Naive thymus-derived CD4-positive, alpha-beta T cell (primary cell): Measurements from ENCODE around the gene NRG3. TPM values are rescaled to one million over a fixed set of nuclear protein-coding genes. Genes with fewer than 3 reads are reported as not detected.

Experiments used
- ATAC-seq: fragments of 150-1000 bp; cut with Tn5 transposase; 2 replicates; pipeline ENCODE4 v1.10.0; 2021; ENCODE audit warnings: mild to moderate bottlenecking, moderate library complexity
- CTCF ChIA-PET: fragments of 350-600 bp; sonication (Branson Sonifier 250); formaldehyde crosslinking; loops from one replicate; lab custom pipeline; 2021; ENCODE audit warnings: antibody characterized with exemption; lab: Charles Lee
- POLR2A ChIA-PET: fragments of 350-600 bp; sonication (Branson Sonifier 250); formaldehyde crosslinking; loops from one replicate; lab custom pipeline; 2021; ENCODE audit warnings: antibody characterized with exemption, inconsistent platforms; lab: Charles Lee
- DNase-seq, 9 donors: peaks; one replicate each; pipeline versions ENCODE4 v3.0.0 to v3.0.0-alpha.2; 2020 to 2022; ENCODE audit warnings: mixed read lengths in 1 of 9
- H3K27ac ChIP-seq: one replicate; pipeline ENCODE4 v1.7.0; 2013; ENCODE audit warnings: mild to moderate bottlenecking, low read depth, low read length, moderate library complexity
- H3K27me3 ChIP-seq, 2 donors: one replicate each; pipeline ENCODE4 v1.7.0; 2013; ENCODE audit warnings: low read length in 2 of 2, mild to moderate bottlenecking in 2 of 2, moderate library complexity in 2 of 2; ENCODE audit not compliant: control insufficient read depth in 2 of 2, insufficient read depth in 2 of 2
- H3K36me3 ChIP-seq, 3 experiments: 1 replicate in 2 of 3; 2 replicates in 1 of 3; pipeline ENCODE4 v1.7.0; 2013; ENCODE audit warnings: low read length in 3 of 3, mild to moderate bottlenecking in 3 of 3, moderate library complexity in 1 of 3; ENCODE audit not compliant: insufficient read depth in 3 of 3, control insufficient read depth in 2 of 3
- H3K4me1 ChIP-seq, 2 donors: one replicate each; pipeline ENCODE4 v1.7.0; 2013; ENCODE audit warnings: low read length in 2 of 2, mild to moderate bottlenecking in 2 of 2, moderate library complexity in 1 of 2; ENCODE audit not compliant: control insufficient read depth in 2 of 2, insufficient read depth in 2 of 2
- H3K4me3 ChIP-seq: 2 replicates; pipeline ENCODE4 v1.7.0; 2013; ENCODE audit warnings: mild to moderate bottlenecking, low read length
- H3K9me3 ChIP-seq, 3 experiments: 1 replicate in 2 of 3; 2 replicates in 1 of 3; pipeline ENCODE4 v1.7.0; 2013; ENCODE audit warnings: low read length in 3 of 3; ENCODE audit not compliant: control insufficient read depth in 2 of 3
- H3K27ac Mint-ChIP-seq, 9 donors: one replicate each; pipeline ENCODE4 v1.8.0; 2020 to 2022; ENCODE audit warnings: mixed read lengths in 9 of 9, mild to moderate bottlenecking in 8 of 9, moderate library complexity in 5 of 9, inconsistent platforms in 2 of 9
- H3K27me3 Mint-ChIP-seq, 5 donors: one replicate each; pipeline ENCODE4 v1.8.0; 2021 to 2022; ENCODE audit warnings: mixed read lengths in 5 of 5, mild to moderate bottlenecking in 1 of 5
- H3K36me3 Mint-ChIP-seq, 5 donors: one replicate each; pipeline ENCODE4 v1.8.0; 2020 to 2022; ENCODE audit warnings: mixed read lengths in 5 of 5, mild to moderate bottlenecking in 3 of 5, inconsistent platforms in 1 of 5
- H3K4me1 Mint-ChIP-seq, 7 donors: one replicate each; pipeline ENCODE4 v1.8.0; 2020 to 2022; ENCODE audit warnings: mixed read lengths in 7 of 7, mild to moderate bottlenecking in 3 of 7, inconsistent platforms in 1 of 7
- H3K4me3 Mint-ChIP-seq, 10 donors: one replicate each; pipeline ENCODE4 v1.8.0; 2020 to 2022; ENCODE audit warnings: mild to moderate bottlenecking in 10 of 10, mixed read lengths in 10 of 10, moderate library complexity in 6 of 10, inconsistent platforms in 2 of 10
- H3K9me3 Mint-ChIP-seq, 11 donors: one replicate each; pipeline ENCODE4 v1.8.0; 2020 to 2022; ENCODE audit warnings: mixed read lengths in 11 of 11, mild to moderate bottlenecking in 4 of 11, inconsistent platforms in 1 of 11, moderate library complexity in 1 of 11
- intact Hi-C, 2 donors: fragments of 100-400 bp; cut with micrococcal nuclease; formaldehyde crosslinking; loops; one replicate each; pipeline ENCODE4 v1.15.1; 2023
- polyA plus RNA-seq, 2 donors: library from polyadenylated mRNA; unstranded; fragments of 300-500 nt; fragmentation: Illumina TruSeq; gene quantifications; one replicate each; pipeline ENCODE4 v1.2.3, GENCODE V29; 2021
- total RNA-seq, 6 experiments: library from RNA in 5 of 6; stranded (reverse) in 5 of 6; gene quantifications; 1 replicate in 5 of 6; 2 replicates in 1 of 6; pipeline ENCODE4 v1.2.3 and lab custom pipeline; 2021 to 2026

Gene NRG3
- total and polyA plus RNA-seq, 7 experiments from 2014 or later = not detected

DNA sequence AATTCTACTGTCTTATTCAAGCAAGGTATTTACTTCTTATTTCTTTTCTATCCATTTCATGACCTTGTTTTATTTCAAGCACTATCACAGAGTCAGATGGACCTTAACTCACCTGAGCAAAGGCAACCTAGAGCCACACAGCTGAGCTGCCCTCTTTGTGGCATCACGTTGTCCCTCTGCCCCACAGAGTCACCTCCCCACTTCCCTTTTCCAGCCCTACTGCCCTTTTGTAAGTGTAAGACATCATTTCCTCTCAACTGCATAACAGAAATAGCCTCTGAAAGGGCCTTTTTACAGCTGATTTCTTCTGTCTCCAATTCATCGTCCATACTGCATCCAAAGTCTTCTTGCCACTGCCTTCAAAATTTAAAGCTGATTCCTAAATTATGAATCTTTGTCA, 946.0 kb downstream of the NRG3 start:
- Mint-ChIP-seq H3K4me3 (no peak overlapping the region), H3K27me3 (no peaks in the 10 kb centered on the region)
- CTCF ChIA-PET = no interaction called here

GRCh38 chr10:82826132-82826531, 951.1 kb downstream of the NRG3 start:
- Histone ChIP-seq H3K27ac (no peak overlapping the region), H3K4me1 (no peaks in the 10 kb centered on the region), H3K36me3 (no peaks in the 10 kb centered on the region), H3K27me3 (no peaks in the 10 kb centered on the region), H3K4me3 (no peak overlapping the region), H3K9me3 (no peaks in the 10 kb centered on the region)
- Mint-ChIP-seq H3K4me1 (no peaks in the 10 kb centered on the region), H3K27me3 (no peaks in the 10 kb centered on the region), H3K4me3 (no peak overlapping the region), H3K27ac (no peak overlapping the region), H3K9me3 (peaks cover 0 to 5% (median 0%) of the 10 kb centered on the region in 11 donors), H3K36me3 (no peaks in the 10 kb centered on the region)
- intact Hi-C loops = no loop called here
- CTCF ChIA-PET = no interaction called here
- no peak for DNase-seq
- no peak for ATAC-seq
- POLR2A ChIA-PET = no interaction called here

More for the DNA sequence above, 946.0 kb downstream of the NRG3 start:
- Histone ChIP-seq H3K4me1 (no peaks in the 10 kb centered on the region), H3K27ac (no peak overlapping the region), H3K4me3 (no peak overlapping the region), H3K27me3 (no peaks in the 10 kb centered on the region), H3K9me3 (no peaks in the 10 kb centered on the region), H3K36me3 (no peaks in the 10 kb centered on the region)
- DNase-seq (no peak), ATAC-seq (no peak)
- Mint-ChIP-seq H3K4me1 (no peaks in the 10 kb centered on the region), H3K27ac (no peak overlapping the region), H3K9me3 (peaks cover 0 to 9% (median 1%) of the 10 kb centered on the region in 11 donors), H3K36me3 (no peaks in the 10 kb centered on the region)
- POLR2A ChIA-PET = no interaction called here
- intact Hi-C loops = no loop called here

GRCh38 chr10:82827901-82828300, 952.9 kb downstream of the NRG3 start:
- DNase-seq = no peak
- no peaks in the 10 kb centered on the region for H3K9me3 ChIP-seq
- no peak for ATAC-seq
- H3K4me1 ChIP-seq = no peaks in the 10 kb centered on the region
- ChIA-PET CTCF (no interaction called here), POLR2A (no interaction called here)
- Mint-ChIP-seq H3K4me1 (no peaks in the 10 kb centered on the region), H3K27me3 (no peaks in the 10 kb centered on the region), H3K4me3 (no peak overlapping the region), H3K36me3 (no peaks in the 10 kb centered on the region), H3K27ac (no peak overlapping the region), H3K9me3 (peaks cover 0 to 5% (median 0%) of the 10 kb centered on the region in 11 donors)
- no peak overlapping the region for H3K4me3 ChIP-seq
- intact Hi-C loops = no loop called here
- H3K36me3 ChIP-seq = no peaks in the 10 kb centered on the region
- H3K27ac ChIP-seq = no peak overlapping the region
- H3K27me3 ChIP-seq = no peaks in the 10 kb centered on the region

GRCh38 chr10:82847242-82847641, 972.2 kb downstream of the NRG3 start:
- H3K4me3 ChIP-seq = no peak overlapping the region
- no peak overlapping the region for H3K27ac ChIP-seq
- H3K36me3 Mint-ChIP-seq = no peaks in the 10 kb centered on the region
- CTCF ChIA-PET = no interaction called here
- H3K27ac Mint-ChIP-seq = no peak overlapping the region
- H3K9me3 ChIP-seq = no peaks in the 10 kb centered on the region
- no peaks in the 10 kb centered on the region for H3K27me3 ChIP-seq
- no peaks in the 10 kb centered on the region for H3K36me3 ChIP-seq
- H3K9me3 Mint-ChIP-seq = peaks cover 0 to 26% (median 5%) of the 10 kb centered on the region in 11 donors
- H3K4me3 Mint-ChIP-seq = no peak overlapping the region
- H3K4me1 ChIP-seq = no peaks in the 10 kb centered on the region
- intact Hi-C loops = no loop called here
- DNase-seq (no peak), ATAC-seq (no peak)
- no peaks in the 10 kb centered on the region for H3K27me3 Mint-ChIP-seq
- H3K4me1 Mint-ChIP-seq = no peaks in the 10 kb centered on the region
- POLR2A ChIA-PET = no interaction called here

DNA sequence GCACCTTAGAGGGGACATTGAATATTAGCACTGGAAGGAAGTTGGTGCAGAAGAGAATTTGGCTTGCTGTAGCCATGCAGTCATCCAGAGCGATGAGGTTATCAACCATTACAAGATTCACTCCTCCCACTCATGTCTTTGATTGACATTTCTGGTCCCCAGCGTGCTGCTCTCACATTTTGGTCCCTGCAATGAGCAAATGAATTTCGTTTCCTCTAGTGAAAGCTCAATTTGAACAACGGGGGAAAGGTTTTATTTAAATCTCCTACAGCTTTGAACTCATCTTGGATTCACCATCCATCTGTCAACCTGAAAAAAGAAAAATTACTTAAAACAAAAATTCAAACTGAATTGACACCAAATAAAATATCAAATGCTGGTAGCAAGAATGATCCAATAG, 975.2 kb downstream of the NRG3 start:
- H3K27ac Mint-ChIP-seq = no peak overlapping the region
- no peaks in the 10 kb centered on the region for H3K4me1 ChIP-seq
- no peak overlapping the region for H3K4me3 Mint-ChIP-seq
- H3K27me3 ChIP-seq = no peaks in the 10 kb centered on the region
- no peak overlapping the region for H3K4me3 ChIP-seq
- ATAC-seq (no peak), DNase-seq (no peak)
- no peaks in the 10 kb centered on the region for H3K36me3 Mint-ChIP-seq
- H3K27ac ChIP-seq = no peak overlapping the region
- no peaks in the 10 kb centered on the region for H3K9me3 ChIP-seq
- no peaks in the 10 kb centered on the region for H3K27me3 Mint-ChIP-seq
- H3K4me1 Mint-ChIP-seq = no peaks in the 10 kb centered on the region
- intact Hi-C loops = no loop called here
- H3K9me3 Mint-ChIP-seq = peaks cover 2 to 31% (median 9%) of the 10 kb centered on the region in 11 donors
- POLR2A ChIA-PET = no interaction called here
- CTCF ChIA-PET = no interaction called here
- no peaks in the 10 kb centered on the region for H3K36me3 ChIP-seq

GRCh38 chr10:82856957-82857613, 982.1 kb downstream of the NRG3 start:
- no peak overlapping the region for H3K4me3 Mint-ChIP-seq
- H3K27me3 Mint-ChIP-seq = no peaks in the 10 kb centered on the region
- ChIA-PET POLR2A (no interaction called here), CTCF (no interaction called here)
- intact Hi-C loops = no loop called here
- no peaks in the 10 kb centered on the region for H3K4me1 Mint-ChIP-seq
- Histone ChIP-seq H3K4me3 (no peak overlapping the region), H3K4me1 (no peaks in the 10 kb centered on the region), H3K27me3 (no peaks in the 10 kb centered on the region), H3K27ac (no peak overlapping the region), H3K36me3 (no peaks in the 10 kb centered on the region), H3K9me3 (no peaks in the 10 kb centered on the region)
- H3K36me3 Mint-ChIP-seq = no peaks in the 10 kb centered on the region
- H3K27ac Mint-ChIP-seq = no peak overlapping the region
- ATAC-seq (no peak), DNase-seq (no peak)
- H3K9me3 Mint-ChIP-seq = peaks cover 2 to 18% (median 6%) of the 10 kb centered on the region in 11 donors

- ChIA-PET POLR2A (no interaction called here), CTCF (no interaction called here)
- Histone ChIP-seq H3K4me1 (no peaks in the 10 kb centered on the region), H3K27me3 (no peaks in the 10 kb centered on the region), H3K27ac (no peak overlapping the region), H3K36me3 (no peaks in the 10 kb centered on the region), H3K4me3 (no peak overlapping the region), H3K9me3 (no peaks in the 10 kb centered on the region)
- Mint-ChIP-seq H3K4me3 (no peak overlapping the region), H3K36me3 (no peaks in the 10 kb centered on the region), H3K27ac (no peak overlapping the region), H3K4me1 (no peaks in the 10 kb centered on the region), H3K27me3 (no peaks in the 10 kb centered on the region), H3K9me3 (peaks cover 0 to 18% (median 5%) of the 10 kb centered on the region in 11 donors)
- DNase-seq = no peak
- intact Hi-C loops = no loop called here
- no peak for ATAC-seq
Observed at GRCh38 chr10:82861889-82862288, 986.9 kb downstream of the NRG3 start.
